GM06990 (cell line): ENCODE measurements around the gene AGAP1.

Experiments used
- DNase-seq: peaks from one replicate; pipeline ENCODE4 v3.0.0-alpha.2; 2011; ENCODE audit not compliant: insufficient read length; ENCODE audit errors: extremely low read depth
- H3K27me3 ChIP-seq: replicated peaks from 2 replicates; pipeline ENCODE4 v1.6.0; 2011; ENCODE audit warnings: low read length; ENCODE audit not compliant: control insufficient read depth, insufficient read depth
- H3K36me3 ChIP-seq: 2 replicates; pipeline ENCODE4 v1.5.1; 2011; ENCODE audit warnings: low read length; ENCODE audit not compliant: control insufficient read depth, insufficient read depth
- H3K4me3 ChIP-seq: replicated peaks from 2 replicates; pipeline ENCODE4 v1.5.1; 2011; ENCODE audit warnings: low read depth, mild to moderate bottlenecking, control low read depth, low read length
- TF ChIP-seq, protein P1 (sequence below): IDR thresholded peaks from 2 replicates; pipeline ENCODE4 v1.5.1; 2011; ENCODE audit warnings: low read length, control low read depth, mild to moderate bottlenecking, inconsistent platforms; ENCODE audit not compliant: insufficient read depth, poor library complexity, severe bottlenecking

The AGAP1 gene

DNA sequence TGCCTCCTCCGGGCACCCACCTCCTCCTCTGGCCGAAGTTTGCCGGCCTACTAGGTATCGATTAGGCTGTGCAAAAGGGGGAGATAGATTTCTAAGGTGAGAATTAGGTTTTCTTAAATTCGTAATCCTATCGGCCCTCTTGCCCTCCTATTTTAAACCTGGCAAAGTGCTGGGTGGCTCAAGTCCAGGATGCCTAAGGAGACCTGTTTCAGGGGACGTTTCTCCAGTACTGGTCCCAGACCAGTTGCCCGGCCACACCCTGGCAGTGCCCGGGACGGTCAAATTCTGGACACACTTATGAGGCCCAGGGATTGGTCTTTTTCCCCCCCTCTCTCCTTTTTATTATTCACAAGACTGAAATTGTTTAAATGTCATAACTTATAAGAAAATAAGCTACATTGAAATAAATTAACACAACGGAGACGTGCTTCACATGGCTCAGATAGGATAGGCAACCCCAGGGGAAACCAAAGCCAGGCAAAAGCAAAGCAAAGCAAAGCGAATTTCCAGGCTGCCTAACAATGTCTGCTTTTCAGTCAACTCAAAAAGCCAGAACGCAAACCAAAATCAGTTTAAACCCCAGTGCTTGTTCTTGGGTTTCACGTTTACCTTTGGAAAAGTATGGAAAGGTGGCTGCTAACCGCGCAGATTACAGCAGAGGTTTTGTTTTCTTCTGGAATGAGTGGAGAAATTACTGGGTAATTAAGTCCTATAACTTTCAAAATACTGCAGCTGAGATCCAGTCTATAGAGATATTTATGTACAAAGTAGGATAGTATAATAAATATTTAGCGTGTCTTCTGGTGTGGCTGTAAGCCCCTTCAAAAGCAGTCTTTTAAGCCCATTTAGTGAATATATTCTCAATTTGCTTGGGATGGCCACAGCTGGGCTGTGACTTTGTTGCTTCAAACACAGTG, 671.3 kb downstream of the AGAP1 start:
- H3K27me3 ChIP-seq, result peaks cover 1% of the 10 kb centered on the region
- H3K4me3 ChIP-seq, result no peak overlapping the region
- no peak for DNase-seq
- no peaks in the 10 kb centered on the region for H3K36me3 ChIP-seq
- TF ChIP-seq, protein P1, sequence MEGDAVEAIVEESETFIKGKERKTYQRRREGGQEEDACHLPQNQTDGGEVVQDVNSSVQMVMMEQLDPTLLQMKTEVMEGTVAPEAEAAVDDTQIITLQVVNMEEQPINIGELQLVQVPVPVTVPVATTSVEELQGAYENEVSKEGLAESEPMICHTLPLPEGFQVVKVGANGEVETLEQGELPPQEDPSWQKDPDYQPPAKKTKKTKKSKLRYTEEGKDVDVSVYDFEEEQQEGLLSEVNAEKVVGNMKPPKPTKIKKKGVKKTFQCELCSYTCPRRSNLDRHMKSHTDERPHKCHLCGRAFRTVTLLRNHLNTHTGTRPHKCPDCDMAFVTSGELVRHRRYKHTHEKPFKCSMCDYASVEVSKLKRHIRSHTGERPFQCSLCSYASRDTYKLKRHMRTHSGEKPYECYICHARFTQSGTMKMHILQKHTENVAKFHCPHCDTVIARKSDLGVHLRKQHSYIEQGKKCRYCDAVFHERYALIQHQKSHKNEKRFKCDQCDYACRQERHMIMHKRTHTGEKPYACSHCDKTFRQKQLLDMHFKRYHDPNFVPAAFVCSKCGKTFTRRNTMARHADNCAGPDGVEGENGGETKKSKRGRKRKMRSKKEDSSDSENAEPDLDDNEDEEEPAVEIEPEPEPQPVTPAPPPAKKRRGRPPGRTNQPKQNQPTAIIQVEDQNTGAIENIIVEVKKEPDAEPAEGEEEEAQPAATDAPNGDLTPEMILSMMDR, result no peak

DNA sequence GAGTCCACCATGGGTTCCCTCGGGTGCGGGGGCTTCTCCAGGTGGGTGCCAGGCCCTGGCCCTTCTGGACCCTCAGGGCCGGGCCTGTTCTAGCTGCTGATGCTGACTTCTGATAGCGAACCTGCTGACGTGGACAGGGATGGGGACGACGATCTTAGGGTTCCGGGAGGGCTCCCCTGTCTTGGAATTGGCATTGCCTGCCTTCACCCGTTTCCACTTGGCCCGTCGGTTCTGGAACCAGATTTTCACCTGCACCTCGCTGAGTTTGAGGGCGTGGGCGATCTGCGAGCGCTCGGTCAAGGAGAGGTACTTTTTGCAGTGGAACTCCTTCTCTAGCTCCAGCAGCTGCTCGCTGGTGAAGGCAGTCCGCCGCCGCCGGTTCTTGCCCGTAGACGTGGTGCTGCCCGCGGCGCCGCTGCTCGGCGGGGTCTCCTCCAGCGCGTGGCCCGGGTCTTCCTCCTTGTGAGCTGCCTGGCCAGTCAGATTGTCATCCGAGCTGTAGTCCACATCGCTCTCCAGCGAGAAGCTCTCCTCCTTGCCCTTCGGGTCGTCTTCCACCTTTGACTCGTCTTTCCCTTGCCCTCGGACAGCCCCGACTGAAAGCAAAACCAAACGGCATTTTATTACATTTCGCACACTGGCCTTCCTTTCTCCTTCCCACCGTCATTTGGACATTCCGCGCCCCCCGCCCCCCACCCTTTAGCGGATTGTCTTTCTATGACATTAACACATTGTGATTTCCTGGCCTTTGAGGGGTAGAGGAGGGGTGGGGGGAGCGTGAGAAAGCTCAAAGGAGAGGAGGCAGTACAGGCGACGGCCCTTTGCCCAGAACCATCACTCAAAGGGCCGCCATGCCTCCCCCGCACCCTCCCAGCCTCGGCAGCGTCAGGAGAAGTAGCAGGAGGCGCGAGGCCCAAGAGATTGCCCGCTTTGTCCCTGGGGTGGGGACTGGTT, 672.3 kb downstream of the AGAP1 start:
- H3K27me3 ChIP-seq, result peaks cover 1% of the 10 kb centered on the region
- no peak overlapping the region for H3K4me3 ChIP-seq

DNA sequence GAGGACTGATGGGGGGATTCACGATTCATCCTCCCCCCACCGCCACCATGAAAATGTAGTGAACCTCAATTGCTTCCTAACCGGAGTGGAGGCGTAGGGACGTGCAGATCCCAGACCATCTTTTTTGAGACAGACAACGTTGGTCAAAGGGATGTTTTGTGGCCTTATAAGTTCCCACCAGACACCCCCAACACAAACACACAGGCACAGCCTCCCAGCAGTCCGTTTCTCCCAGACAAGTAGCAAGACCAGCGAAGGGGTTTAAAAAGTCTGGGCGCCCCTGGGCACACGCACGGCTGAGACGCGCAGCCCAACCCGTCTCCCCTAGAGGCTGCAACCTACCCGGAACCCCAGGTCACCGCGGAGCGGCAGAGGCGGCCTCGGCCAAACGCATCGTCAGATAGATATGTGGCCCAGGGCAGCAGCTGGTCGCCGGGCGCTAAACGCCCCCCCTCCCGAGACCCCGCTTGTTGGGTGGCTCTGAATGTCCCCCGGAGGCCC, 673.0 kb downstream of the AGAP1 start:
- H3K27me3 ChIP-seq, result peaks cover 1% of the 10 kb centered on the region
- TF ChIP-seq, protein P1, result no peak
- no peak for DNase-seq

More for the DNA sequence above, 672.3 kb downstream of the AGAP1 start:
- H3K36me3 ChIP-seq, result no peaks in the 10 kb centered on the region
- DNase-seq, result no peak
- TF ChIP-seq, protein P1, result no peak

DNA sequence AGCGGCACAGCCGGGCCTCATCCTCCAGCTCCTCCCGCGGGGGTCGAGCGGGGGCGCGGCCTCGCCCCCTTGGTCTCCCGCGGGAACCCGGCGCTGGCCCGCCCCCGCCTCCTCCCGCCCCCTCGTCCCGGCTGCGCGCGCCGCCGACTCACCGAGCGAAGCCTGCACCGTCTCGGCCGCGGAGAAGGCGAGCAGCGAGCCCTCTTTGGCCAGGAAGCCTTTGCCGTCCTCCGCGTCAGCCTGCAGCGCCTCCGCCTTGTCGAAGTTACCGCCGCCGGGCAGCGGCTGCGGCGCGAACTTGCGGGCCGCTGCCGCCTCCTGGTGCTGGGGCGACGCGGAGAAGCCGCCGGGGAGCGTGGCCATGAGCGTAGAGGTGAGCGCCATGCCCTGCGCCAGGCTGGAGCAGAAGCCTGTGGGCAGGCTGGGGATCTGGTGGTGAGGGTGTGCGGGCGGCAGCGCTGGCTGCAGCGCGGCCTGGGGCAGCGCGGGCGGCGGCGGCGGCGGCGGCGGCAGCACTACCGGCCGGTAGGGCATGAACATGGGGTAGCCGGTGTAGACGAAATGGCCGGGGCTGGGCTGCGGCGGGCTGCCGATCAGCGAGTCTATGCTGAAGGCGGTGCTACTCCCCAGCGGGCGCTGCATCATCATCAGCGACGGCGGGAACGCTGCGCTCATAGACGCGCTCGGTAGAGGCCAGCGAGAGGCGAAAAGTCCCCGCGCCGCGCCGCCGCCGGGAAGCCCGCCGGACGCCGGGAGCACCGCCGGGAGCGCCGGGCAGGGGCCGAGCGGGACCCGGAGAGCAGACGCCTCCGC, 673.7 kb downstream of the AGAP1 start:
- no peak for DNase-seq
- H3K27me3 ChIP-seq, result peaks cover 1% of the 10 kb centered on the region; the same call in 1 of the 2 replicates

More for the DNA sequence above, 673.0 kb downstream of the AGAP1 start:
- H3K36me3 ChIP-seq, result no peaks in the 10 kb centered on the region
- no peak overlapping the region for H3K4me3 ChIP-seq

More for the DNA sequence above, 673.7 kb downstream of the AGAP1 start:
- Histone ChIP-seq H3K4me3 (no peak overlapping the region), H3K36me3 (no peaks in the 10 kb centered on the region)
- TF ChIP-seq, protein P1, result no peak
